ENCODE measurements around the gene CEP350. TPM values are rescaled to one million over a fixed set of nuclear protein-coding genes. Genes with fewer than 3 reads are reported as not detected.

The CEP350 gene, protein sequence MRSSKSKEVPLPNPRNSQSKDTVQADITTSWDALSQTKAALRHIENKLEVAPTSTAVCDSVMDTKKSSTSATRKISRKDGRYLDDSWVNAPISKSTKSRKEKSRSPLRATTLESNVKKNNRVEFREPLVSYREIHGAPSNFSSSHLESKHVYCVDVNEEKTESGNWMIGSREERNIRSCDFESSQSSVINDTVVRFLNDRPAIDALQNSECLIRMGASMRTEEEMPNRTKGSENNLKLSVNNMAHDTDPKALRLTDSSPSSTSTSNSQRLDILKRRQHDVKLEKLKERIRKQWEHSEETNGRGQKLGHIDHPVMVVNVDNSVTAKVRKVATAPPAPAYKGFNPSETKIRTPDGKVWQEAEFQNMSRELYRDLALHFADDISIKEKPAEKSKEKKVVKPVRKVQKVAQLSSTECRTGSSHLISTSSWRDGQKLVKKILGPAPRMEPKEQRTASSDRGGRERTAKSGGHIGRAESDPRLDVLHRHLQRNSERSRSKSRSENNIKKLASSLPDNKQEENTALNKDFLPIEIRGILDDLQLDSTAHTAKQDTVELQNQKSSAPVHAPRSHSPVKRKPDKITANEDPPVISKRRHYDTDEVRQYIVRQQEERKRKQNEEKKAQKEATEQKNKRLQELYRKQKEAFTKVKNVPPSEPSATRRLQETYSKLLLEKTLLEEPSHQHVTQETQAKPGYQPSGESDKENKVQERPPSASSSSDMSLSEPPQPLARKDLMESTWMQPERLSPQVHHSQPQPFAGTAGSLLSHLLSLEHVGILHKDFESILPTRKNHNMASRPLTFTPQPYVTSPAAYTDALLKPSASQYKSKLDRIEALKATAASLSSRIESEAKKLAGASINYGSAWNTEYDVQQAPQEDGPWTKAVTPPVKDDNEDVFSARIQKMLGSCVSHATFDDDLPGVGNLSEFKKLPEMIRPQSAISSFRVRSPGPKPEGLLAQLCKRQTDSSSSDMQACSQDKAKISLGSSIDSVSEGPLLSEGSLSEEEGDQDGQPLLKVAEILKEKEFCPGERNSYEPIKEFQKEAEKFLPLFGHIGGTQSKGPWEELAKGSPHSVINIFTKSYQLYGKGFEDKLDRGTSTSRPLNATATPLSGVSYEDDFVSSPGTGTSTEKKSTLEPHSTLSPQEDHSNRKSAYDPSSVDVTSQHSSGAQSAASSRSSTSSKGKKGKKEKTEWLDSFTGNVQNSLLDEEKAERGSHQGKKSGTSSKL (N-terminal part only)
- 5.4 and 9.9 TPM in 2 replicates for polyA plus RNA-seq (2011; rRNA removed)
- polyA minus RNA-seq (2011; rRNA and poly(A)+ RNA removed) = 16.6 and 23.1 TPM in 2 replicates

DNA sequence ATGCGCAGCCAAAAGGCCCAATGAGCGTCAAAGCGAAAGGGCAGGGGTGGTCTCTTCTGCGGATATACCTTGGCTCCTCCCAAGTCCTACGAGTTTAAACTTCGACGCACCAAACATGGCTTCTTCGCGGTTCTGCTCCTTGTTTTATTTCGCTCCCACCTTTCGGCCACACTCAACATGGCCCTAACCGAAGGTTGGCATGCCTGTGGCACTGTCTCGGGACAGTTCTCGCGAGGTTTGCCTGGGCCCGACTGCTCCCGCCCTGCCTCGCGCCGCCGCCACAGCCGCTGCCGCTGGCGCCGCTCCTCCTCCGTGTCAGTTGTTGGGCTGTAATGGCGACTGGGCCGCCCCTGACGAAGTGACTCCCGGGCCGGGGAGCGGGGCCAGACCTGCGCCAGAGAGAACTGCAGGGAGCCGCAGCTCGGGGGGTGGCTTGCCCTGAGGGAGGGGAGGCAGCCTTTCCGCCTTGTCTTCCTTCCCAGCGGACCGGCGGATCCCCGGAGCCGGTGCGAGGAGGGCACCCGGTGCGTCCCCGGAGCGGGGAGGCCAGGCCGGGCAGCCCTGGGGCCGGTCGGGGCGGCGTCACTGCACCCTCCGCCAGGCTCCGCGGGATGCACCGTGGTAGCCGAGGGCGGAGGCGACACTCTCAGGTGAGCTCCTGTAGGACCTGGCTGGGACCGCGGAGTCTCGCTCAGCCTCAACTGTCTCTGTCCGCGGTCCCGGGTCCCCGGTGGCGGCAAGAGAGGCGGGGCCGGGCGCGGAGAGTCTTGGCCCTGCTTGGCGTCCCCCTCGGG is at the start of gene CEP350:
Gene CEP350 (plus strand): TSS at position 318 of the 794 bp plus-strand sequence. CDS start 31,372 bp downstream, outside the sequence.
- POLR2A ChIA-PET = no interaction called here
- Histone ChIP-seq H3K36me3 (ENCODE audit: control insufficient read depth, insufficient read depth, low read length) (no peaks in the 10 kb centered on the region), H3K27me3 (ENCODE audit: control insufficient read depth, insufficient read depth, low read length) (no peaks in the 10 kb centered on the region), H3K4me3 (ENCODE audit: low read depth, low read length) (peak within 1 kb of the TSS; percentile 94)
- CTCF ChIA-PET = interaction anchor here (1.2 to 1.5 kb wide), 2 partner anchors 11 to 43 kb away, joined by 3 to 5 read pairs; no protein-coding TSS in a partner anchor
- TF ChIP-seq, protein P1, sequence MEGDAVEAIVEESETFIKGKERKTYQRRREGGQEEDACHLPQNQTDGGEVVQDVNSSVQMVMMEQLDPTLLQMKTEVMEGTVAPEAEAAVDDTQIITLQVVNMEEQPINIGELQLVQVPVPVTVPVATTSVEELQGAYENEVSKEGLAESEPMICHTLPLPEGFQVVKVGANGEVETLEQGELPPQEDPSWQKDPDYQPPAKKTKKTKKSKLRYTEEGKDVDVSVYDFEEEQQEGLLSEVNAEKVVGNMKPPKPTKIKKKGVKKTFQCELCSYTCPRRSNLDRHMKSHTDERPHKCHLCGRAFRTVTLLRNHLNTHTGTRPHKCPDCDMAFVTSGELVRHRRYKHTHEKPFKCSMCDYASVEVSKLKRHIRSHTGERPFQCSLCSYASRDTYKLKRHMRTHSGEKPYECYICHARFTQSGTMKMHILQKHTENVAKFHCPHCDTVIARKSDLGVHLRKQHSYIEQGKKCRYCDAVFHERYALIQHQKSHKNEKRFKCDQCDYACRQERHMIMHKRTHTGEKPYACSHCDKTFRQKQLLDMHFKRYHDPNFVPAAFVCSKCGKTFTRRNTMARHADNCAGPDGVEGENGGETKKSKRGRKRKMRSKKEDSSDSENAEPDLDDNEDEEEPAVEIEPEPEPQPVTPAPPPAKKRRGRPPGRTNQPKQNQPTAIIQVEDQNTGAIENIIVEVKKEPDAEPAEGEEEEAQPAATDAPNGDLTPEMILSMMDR (IDR thresholded peaks at IDR 0.05; ENCODE audit: insufficient read depth, low read depth, low read length) = no peak
- peak; percentile 96 for DNase-seq (ENCODE audit: low read depth)

DNA sequence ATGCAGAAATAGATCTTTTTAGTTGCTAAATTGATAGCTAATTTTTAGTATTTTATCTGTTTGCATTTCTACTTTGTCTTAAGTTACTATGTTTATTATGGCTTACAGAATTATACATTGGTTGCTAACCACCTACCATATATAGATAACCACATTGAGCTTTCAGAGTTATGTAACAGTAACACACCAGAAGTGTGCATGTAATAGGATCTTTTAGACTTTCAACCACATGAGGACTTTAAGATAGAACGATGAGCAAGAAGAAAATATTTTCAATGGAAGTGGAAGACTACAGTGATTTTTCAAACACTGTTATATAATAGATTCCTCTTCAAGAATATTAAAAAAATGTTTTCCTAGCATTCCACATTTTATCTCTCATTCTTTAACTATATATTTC is 43.7 kb upstream of the CEP350 start:
- TF ChIP-seq, protein P1 (IDR thresholded peaks at IDR 0.05; ENCODE audit: insufficient read depth, low read depth, low read length) = no peak
- ChIA-PET POLR2A (no interaction called here), CTCF (interaction anchor here (1.0 to 2.1 kb wide), 3 partner anchors 18 to 45 kb away, joined by 3 to 8 read pairs (median 3); no protein-coding TSS in a partner anchor)
- H3K36me3 ChIP-seq (ENCODE audit: control insufficient read depth, insufficient read depth, low read length) = peaks cover 3% of the 10 kb centered on the region
- H3K4me3 ChIP-seq (ENCODE audit: low read depth, low read length) = no peak overlapping the region
- no peak for DNase-seq (ENCODE audit: low read depth)
- no peaks in the 10 kb centered on the region for H3K27me3 ChIP-seq (ENCODE audit: control insufficient read depth, insufficient read depth, low read length)

DNA sequence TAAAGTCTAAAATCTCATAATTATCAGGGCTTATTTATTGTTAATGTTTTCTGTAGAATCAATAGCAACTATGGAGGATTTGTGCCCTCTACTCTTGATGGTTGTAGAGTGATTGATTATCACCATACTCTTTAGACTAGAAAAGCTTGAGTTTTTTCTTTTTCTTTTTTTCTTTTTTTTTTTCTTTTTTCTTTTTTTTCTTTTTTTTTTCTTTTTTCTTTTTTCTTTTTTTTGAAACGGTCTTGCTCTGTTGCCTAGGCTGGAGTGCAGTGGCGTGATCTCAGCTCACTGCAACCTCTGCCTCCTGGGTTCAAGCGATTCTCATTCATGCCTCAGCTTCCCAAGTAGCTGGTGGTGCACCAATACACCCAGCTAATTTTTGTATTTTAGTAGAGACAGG is 42.8 kb upstream of the CEP350 start:
- H3K36me3 ChIP-seq (ENCODE audit: control insufficient read depth, insufficient read depth, low read length) = peaks cover 3% of the 10 kb centered on the region
- DNase-seq (ENCODE audit: low read depth) = no peak
- TF ChIP-seq, protein P1 (IDR thresholded peaks at IDR 0.05; ENCODE audit: insufficient read depth, low read depth, low read length) = no peak
- ChIA-PET POLR2A (interaction anchor here (0.6 kb wide), 1 partner anchor 29 kb away, joined by 4 read pairs; the partner anchor contains the start of gene TOR1AIP1), CTCF (interaction anchor here (1.0 to 2.1 kb wide), 3 partner anchors 19 to 46 kb away, joined by 3 to 8 read pairs (median 3); no protein-coding TSS in a partner anchor)
- H3K4me3 ChIP-seq (ENCODE audit: low read depth, low read length) = no peak overlapping the region
- H3K27me3 ChIP-seq (ENCODE audit: control insufficient read depth, insufficient read depth, low read length) = no peaks in the 10 kb centered on the region

DNA sequence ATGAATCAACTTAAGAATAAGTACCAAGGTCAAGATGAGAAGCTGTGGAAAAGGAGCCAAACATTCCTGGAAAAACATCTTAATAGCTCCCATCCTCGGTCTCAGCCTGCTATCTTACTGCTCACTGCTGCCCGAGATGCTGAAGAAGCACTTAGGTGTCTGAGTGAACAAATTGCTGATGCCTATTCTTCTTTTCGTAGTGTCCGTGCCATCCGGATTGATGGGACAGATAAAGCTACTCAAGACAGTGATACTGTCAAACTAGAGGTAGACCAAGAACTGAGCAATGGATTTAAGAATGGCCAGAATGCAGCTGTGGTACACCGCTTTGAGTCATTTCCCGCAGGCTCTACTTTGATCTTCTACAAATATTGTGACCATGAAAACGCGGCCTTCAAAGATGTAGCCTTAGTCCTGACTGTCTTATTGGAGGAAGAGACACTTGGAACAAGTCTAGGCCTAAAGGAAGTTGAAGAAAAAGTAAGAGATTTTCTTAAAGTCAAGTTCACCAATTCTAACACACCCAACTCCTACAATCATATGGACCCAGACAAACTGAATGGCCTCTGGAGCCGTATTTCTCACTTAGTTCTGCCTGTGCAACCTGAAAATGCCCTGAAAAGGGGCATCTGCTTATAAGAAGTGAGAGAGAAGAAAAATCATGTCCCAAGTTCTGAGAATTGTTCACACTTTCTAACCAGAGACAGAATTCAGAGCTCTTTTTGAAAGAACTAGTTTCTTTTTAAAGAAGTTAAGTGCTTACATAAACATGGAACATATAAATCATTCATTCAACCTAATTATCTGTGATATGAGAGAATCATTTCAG is 36.8 kb upstream of the CEP350 start:
- TF ChIP-seq, protein P1 (IDR thresholded peaks at IDR 0.05; ENCODE audit: insufficient read depth, low read depth, low read length) = no peak
- no peak overlapping the region for H3K4me3 ChIP-seq (ENCODE audit: low read depth, low read length)
- POLR2A ChIA-PET = interaction anchor here (0.6 to 0.7 kb wide), 2 partner anchors 21 to 42 kb away, joined by 3 to 4 read pairs; no protein-coding TSS in a partner anchor
- DNase-seq (ENCODE audit: low read depth) = peak; percentile 28
- peaks cover 2% of the 10 kb centered on the region; the same call in 1 of the 2 replicates for H3K36me3 ChIP-seq (ENCODE audit: control insufficient read depth, insufficient read depth, low read length)
- CTCF ChIA-PET = no interaction called here
- H3K27me3 ChIP-seq (ENCODE audit: control insufficient read depth, insufficient read depth, low read length) = no peaks in the 10 kb centered on the region

Measured in BJ (cell line).